LHCN-M2 (cell line): ENCODE data around the gene KLHL6. TPM values are rescaled to one million over a fixed set of nuclear protein-coding genes. Genes with fewer than 3 reads are reported as not detected.

Experiments used
- DNase-seq: peaks from one replicate; pipeline ENCODE4 v3.0.0-alpha.2; 2012; ENCODE audit warnings: low read depth
- total RNA-seq: library from RNA; depleted of rRNA; stranded (reverse); fragments of >200 nt; gene quantifications from 2 replicates; pipeline ENCODE4 v1.2.3, GENCODE V29; 2014

The KLHL6 gene
- total RNA-seq, 1 experiment from 2014 or later, result not detected

DNA sequence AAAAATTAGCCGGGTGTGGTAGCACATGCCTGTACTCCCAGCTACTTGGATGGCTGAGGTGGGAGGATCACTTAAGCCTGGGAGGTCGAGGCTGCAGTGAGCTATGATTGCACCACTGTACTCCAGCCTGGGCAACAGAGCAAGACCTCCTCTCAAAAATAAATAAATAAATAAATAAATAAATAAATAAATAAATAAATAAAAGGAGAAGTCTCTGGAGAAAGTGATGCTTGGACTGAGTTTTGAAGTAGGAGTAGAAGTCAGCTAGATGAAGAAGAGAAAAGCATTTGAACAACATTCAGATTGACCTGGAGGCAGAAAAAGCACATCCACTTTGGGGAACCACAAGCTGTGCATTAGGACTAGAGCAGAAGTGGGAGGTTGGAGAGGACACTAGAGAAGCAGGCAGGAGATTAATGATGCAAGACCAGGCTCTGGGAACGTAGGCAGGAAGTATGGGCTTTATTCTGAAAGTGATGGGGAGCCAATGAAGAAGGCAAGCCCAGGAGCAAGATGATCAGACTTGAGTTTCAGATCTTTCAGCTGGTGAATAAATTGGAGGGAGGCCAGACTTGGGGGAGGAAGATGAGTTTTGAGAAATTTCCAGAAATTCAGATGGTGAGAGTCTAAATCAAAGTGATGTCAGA, 48.7 kb downstream of the KLHL6 start:
- no peak for DNase-seq

DNA sequence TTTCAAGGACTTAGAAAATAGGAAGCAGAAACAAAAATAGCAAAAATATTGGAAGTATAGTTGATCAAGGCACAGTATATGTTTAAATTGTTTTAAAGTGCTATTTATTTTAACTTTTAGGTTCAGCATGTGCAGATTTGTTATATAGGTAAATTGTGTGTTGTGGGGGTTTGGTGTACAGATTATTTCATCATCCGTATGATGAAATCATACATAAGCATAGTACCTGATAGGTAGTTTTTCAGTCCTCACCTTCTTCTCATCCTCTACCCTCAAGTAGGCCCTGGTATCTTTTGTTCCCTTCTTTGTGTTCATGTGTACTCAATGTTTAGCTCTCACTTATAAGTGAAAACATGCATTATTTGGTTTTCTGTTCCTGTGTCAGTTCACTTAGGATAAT, 50.9 kb downstream of the KLHL6 start:
- DNase-seq, result no peak

DNA sequence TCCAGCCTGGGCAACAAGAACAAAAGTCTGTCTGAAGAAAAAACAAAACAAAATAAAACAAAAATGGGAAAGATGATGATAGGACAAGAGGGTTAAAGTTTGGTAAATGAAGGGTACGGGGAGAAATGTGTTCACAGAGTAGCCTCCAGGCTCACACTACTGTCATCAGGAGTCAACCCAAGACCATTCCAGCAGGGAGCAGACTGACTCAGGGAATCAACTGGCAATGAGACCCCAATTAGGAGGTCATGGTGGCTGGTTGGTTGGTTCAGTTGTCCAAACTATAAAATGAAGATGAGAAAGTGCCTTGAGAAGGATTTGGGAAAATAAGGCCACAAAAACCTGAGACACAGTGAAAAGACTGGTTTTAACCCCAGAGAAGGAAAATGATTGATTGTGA, 51.8 kb downstream of the KLHL6 start:
- no peak for DNase-seq

DNA sequence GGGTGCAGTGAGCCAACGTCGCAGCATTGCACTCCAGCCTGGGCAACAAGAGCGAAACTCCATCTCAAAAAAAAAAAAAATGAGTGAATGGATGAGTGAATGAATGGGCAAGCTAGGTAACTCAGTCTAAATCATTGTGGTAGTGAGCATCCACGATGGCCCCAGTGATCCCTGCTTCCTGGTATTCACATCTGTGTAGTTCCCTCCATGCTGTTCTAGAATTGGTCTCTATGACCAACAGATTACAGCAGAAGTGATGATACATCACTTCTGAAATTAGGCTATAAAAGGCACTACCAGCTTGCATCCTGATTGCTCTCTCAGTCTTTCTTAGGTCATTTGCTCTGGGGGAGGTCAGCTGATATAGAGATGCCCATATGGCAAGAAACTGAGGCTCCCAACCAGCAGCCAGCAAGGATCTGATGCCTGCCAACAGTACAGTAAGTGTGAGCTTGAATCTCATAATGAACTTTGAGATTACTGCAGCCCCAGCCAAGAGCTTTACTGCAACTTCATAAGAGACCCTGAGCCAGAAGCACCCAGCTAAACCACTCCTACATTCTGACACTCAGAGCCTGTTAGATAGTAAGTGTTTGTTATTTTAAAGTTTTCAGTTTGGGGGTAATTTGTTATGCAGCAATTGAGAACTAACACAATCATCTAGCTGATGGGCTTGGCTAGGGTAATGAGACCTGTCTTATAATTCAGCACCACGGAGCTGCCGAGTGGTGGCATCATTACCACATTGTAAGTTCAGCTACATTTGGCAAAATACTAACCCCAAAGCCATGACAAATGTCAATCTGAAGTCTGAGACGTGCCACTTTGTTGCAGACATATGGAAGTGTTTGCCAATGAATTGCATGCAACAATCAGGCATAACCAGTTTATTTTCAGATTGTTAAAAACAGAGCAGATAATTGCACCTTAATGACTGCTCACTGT, 53.0 kb downstream of the KLHL6 start:
- DNase-seq, result peak; percentile 32

DNA sequence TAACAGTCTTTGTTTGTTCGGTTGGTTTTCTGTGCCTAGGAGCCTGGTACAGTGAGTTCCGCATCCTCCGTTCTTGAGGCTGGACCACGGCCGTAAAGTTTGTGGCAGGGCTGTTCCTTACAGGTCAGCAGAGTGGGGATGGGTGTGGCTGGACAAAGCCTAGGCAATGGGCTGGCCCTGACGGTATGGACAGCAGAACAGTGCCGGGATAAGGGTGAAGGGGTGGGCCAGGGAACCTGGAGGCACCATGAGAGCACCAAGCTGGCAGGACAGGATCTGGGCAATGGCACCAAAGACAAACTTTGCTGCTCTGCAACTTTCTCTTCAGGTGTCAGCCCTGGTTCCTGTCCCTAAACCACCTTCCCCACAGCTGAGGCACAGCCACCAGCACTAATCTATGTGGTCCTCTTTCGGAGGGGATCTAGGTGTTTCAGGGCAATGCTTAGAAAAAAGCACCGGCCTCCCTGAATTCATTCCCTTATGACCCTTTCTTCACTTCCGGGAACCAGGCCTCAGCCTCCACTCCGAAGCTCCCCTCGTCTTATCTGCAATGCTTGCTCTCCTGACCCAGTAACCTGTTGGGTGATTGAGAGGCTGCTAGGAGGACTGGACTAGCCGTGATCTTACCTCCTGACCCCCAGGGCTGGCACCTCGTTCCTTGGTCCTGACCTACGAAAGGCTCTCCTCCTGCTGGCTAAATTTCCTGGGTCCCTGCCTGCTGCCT, 54.4 kb downstream of the KLHL6 start:
- DNase-seq, result no peak

DNA sequence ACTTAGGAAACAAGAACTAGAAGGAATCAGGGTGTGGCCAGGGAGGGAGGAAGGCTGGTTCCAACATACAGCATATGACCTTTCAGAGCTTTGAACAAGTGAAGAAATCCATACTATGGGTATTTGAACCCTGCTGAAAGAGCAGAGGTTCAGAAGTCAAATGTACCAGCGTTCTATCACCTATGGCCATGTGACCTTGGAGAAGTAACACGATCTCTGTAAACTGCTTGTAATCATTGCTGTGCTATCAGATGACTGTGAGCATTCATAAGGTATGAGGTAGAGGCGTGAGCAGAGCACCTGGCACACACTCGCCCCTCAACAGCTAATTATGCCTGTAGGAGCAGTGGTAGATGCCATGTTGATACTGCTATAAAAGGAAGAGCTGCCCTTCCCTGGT, 55.2 kb downstream of the KLHL6 start:
- no peak for DNase-seq

DNA sequence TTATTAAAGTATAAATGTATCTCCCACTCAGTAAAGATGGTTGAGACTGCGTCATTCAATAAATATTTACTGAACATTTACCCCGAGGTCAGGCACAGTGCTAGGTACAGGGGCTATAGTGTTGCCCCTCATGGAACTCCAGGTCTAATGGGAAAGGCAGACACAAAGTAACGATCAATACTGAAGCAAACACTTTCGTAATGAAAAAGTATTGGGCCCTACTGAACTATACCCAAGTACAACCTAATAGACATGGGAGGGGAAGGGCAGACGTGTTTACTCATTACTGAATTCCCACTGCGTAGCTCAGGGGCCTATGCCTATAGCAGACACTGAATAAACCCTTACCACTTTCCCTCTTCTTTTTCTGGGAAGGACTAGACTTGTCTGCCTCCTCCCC, 56.9 kb downstream of the KLHL6 start:
- no peak for DNase-seq

DNA sequence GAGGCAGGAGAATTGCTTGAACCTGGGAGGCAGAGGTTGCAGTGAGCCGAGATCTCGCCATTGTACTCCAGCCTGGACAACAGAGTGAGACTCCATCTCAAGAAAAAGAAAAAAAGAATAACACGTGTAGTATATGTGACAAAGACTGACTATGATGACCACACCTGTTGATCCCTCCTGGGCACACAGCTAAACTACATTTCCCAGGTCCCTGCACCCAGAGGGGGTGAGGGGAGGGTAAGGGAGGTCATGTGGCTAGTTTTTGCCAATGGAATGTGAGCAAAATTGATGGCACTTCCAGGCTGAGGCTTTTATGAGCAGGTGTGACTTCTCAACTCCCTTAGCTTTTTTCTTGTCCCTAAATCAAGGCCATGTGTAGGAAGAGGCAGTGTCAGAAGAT, 58.2 kb downstream of the KLHL6 start:
- DNase-seq, result no peak

DNA sequence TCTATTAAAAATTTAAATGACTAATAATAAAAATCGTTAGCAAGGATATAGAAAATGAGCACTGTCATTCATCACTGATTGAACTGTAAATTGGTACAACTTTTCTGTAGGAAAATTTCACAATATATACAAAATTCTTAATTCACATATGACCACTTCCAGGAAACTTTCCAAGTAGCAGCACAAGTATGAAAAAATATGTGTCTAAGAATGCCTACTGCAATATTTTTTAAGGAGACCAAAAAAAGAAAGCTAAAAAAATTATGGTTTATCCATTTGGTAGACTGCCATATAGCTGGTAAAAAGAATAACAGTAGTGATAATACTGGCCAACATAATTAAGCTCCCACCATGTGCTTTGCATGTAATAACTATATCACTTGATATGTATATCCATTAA, 59.2 kb downstream of the KLHL6 start:
- DNase-seq, result no peak

DNA sequence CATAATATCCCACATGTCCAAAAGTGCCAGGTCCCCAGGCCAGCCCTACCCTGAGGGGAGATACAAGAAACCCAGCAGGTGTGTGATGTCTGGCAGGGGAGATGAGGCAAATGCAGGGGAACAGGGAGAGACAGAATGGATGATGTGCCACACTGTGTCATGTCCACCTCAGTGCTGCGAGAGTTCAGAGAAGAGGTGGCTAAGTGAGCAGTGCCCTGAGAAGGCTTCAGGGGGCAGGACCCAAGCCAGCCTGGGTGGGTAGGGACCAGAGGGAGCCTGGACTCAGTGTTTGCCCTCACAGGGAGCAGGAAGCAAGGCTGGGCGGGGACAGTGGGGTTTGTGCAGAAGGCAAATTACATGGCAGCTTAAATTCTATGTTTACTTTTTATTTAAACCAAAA, 61.2 kb downstream of the KLHL6 start:
- no peak for DNase-seq

DNA sequence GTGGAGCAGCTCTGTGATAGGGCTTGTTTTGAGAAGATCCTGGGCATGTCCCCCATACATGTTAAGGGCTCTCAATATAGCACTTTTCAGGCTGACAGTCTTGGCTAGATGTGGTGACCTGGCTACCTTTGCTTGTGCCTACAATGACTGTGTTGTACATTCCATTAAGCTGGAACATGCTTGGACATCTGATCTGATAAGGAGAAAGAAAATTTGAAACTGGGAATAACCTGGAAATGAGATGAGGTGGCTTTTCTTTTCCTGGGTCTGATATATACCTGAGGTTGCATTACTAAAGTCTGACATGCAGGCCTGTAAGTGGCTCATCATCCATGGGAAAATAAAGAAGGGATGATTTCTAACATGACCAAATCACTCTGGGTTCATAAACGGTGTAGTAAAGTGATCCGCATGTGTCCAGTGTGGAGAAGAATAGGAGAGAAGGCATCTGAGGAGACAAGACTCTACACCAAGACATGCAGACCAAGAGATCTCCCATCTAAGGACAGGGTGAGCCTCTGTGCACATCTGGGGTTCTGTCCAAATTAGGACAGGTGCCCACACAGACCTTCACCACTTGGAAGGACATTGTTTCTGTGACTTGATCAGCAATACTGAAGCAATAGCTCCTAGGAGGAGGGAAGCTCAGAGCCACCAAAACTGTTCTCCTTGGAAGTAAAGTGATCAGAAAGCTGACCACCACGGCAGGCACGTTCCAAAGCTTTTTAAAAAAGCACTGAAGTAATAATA, 62.0 kb downstream of the KLHL6 start:
- DNase-seq, result no peak

DNA sequence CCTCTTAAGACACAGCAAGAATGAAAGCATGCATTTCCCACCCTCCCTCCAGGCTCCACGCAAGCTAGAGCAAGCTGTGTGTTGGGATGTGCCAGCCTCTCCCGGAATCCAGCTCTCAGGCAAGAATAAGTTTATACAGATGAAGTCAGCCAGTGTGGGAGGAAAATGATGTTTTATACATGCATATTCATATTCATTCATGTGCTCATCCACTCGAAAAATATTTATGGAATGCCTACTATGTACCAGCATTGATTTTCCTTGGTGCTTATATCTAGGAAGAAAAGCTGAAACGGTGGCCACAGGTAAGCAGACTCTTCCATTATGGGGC, 62.7 kb downstream of the KLHL6 start:
- no peak for DNase-seq

DNA sequence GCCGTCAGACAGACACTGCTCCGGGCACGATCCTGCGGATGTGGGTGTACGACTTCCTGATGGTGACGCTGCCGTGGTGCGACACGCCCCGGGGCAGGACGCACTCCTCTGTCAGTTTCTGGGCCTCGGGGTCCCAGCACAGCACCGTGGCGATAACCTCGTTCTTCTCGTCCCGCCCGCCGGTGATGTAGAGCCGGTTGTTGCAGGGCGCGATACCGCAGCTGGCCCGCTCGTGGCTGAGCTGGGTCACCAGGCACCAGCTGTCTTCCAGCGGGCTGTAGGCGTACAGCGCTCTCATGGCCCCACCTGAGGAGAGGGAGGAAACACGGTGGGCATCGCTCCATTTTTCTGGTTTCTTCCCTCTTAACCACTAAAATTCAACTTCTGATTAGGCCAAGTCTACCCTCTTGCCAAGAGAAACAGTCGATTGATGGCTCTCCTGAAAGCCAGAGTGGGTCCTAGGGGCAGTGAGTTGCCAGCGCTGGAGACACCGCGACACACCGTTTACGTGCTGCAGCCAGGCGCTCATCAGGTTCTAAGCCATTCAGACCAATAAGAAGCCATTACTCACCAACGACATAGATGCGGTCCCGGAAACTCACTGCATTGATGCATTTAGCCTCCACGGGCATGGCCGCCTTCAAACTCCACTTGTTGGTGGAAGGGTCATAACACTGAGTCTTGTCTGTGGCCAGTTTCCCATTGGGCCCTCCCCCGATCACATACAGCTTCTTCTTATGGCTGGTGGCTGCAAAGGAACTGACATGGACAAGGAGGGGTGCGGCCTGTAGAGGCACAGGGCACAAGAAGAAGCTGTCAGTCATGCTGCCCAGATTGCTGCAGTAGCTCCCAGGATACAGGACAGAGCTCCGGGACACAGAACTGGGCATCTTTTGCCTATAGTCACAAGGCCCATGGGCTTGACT, 63.3 kb downstream of the KLHL6 start:
- no peak for DNase-seq

DNA sequence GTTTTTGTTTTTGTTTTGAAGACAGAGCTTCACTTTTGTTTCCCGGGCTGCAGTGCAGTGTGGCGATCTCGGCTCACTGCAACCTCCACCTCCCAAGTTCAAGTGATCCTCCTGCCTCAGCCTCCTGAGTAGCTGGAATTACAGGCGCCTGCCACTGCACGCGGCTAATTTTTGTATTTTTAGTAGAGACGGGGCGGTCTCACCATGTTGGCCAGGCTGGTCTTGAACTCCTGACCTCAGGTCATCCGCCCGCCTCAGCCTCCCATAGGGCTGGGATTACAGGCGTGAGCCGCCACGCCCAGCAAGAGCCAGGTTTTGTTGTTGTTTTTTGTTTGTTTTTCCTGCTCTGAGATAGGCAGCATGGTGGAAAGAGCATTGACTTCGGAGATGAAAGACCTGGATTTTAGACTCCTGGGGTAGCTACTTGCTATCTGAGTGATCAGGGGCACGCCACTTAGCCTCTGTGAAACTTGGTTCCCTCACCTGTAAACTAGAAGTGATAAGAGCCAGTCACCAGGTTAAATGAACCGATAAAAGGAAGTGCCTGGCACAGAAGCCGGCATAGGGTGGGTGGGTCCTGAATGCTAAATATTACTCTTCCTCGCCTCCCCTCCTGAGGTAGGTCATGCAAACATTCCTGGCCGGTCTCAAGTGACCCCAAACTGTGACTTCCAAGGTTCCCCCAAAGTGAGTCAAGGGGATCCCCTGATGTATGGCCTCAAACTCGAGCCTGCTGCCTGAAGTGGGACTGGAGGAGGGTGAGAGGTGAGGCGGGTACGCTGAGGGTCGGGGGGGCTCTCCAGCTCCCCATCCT, 64.2 kb downstream of the KLHL6 start:
- DNase-seq, result no peak

DNA sequence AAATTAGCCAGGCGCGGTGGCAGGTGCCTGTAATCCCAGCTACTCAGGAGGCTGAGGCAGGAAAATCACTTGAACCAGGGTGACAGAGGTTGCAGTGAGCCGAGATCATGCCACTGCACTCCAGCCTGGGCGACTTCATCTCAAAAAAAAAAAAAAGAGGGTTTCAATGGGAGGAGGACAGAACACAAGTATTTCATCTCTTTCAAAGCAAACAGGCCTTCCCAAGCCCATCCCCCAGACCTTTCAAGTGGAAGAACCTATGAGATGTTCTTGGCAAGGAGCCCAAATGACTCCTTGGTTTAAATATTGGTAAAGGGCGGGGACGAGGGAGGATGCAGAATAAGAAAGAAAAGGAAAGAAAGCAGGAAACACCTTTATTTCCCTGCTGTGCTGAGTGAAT, 64.9 kb downstream of the KLHL6 start:
- no peak for DNase-seq

DNA sequence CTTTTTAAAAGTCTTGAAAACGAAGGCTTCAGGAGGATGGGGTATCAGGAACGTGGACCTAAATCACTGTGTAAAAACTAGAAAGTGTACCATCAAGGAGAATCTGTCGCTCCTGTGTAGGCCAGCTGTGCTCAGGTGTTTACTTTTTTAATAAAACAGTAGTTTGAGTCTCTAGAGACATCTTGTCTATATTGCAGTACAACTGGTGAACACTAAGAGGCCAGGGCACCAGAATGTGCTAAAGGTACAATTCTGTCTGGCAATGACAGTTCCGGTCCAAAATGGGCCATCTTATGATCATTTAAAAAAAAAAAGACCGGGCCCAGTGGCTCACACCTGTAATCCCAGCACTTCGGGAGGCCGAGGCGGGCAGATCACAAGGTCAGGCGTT, 65.3 kb downstream of the KLHL6 start:
- DNase-seq, result no peak

DNA sequence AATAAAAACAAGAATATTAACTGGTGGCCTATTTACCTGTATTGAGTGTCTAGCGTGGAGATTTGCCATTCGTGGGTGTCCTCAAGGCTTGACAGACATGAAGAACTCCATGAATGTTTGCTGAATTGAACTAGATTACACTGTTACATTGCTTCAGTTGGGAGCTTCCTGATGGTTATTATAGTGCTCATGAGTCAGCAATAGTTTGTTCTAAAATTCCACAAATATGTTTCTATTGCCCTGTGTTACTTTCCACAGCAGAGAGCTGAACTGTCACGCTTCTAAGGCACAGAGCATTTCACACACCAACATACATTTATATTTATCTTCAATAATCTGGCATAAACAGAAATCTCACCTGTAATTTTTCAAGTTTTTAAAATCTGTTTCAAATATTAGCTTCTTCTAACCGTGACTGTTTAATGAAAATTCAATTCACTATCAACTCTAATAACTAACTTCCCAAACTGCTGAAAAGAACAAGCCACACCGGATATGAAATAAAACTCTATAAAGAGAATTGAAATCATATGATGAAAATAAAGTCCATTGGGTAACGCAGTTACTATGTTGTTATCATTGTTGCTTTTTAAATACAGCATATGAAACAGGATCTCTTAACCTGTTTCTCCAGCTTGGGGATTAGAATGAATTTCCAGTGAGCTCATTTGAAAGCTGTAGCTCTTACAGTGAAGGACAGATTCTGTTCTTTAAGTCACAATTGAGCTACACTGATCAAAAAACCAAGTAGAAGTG, 65.9 kb downstream of the KLHL6 start:
- DNase-seq, result peak; percentile 21

DNA sequence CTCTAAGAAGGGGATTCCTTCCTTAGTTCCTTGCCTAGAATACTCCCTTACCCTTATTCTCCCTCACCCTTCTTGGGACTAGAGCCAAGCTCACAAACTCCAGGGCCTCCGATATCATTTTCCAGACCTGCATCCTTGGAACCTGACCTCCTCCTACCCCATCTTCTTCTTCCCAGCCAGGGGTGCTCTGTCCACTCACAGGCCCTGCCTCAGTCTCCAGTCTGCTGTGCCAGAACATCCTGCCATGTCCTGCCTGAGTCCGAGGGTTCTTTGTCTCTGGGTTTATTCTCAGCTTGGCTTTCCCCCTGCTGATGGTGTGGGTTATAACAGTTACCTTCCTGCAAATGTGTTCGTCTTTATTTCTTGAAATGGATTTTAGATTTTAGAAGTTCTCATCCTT, 67.2 kb downstream of the KLHL6 start:
- DNase-seq, result no peak

DNA sequence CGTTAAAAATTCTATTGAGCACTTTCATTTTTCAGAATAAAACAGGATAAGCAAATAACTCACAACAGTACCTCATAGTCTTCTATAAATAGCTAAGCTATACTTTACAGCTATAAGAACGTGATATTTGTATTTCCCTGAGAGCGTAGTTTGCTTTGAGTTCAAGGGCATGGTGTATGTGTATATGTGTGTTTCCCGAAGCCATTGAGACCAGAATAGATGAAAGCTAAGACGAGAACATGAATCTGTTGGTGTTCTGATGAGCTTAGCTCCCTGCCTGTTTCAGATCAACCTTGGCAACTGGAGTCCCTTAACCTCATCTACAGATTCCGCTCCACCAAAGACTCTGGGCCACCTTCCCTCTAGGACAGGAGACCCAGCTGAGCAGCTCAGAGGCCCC, 67.6 kb downstream of the KLHL6 start:
- no peak for DNase-seq
